Measurements from ENCODE around the gene TET1.

DNA sequence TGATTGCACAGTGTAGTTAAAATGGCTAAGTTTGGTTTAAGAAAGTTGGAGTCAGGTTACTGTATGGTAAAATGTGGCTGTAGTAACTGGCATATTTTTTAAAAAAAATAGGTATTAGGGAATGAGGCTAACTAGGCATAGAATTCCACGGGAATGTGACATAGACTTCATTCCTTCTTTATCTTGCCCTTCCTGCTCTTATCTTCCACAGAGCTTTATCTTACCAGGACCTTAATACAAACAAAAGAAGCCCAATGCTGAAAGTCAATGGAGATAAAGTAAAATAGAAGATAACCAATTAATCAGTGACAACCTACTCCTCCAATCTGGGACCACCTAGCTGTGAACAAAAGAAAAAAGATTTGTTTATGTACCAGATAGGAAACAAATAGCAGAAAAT lies 58.1 kb downstream of the TET1 start:
- no peak for TF ChIP-seq POLR2AphosphoS5 (IDR thresholded peaks at IDR 0.05; ENCODE audit: low read depth, low read length)
- TF ChIP-seq, protein P1, sequence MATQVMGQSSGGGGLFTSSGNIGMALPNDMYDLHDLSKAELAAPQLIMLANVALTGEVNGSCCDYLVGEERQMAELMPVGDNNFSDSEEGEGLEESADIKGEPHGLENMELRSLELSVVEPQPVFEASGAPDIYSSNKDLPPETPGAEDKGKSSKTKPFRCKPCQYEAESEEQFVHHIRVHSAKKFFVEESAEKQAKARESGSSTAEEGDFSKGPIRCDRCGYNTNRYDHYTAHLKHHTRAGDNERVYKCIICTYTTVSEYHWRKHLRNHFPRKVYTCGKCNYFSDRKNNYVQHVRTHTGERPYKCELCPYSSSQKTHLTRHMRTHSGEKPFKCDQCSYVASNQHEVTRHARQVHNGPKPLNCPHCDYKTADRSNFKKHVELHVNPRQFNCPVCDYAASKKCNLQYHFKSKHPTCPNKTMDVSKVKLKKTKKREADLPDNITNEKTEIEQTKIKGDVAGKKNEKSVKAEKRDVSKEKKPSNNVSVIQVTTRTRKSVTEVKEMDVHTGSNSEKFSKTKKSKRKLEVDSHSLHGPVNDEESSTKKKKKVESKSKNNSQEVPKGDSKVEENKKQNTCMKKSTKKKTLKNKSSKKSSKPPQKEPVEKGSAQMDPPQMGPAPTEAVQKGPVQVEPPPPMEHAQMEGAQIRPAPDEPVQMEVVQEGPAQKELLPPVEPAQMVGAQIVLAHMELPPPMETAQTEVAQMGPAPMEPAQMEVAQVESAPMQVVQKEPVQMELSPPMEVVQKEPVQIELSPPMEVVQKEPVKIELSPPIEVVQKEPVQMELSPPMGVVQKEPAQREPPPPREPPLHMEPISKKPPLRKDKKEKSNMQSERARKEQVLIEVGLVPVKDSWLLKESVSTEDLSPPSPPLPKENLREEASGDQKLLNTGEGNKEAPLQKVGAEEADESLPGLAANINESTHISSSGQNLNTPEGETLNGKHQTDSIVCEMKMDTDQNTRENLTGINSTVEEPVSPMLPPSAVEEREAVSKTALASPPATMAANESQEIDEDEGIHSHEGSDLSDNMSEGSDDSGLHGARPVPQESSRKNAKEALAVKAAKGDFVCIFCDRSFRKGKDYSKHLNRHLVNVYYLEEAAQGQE (IDR thresholded peaks at IDR 0.05; ENCODE audit: insufficient read depth in 1 of 2, low read depth in 2 of 2, low read length in 2 of 2), result no peak

Data from PFSK-1 (cell line).